Frontal cortex (tissue), 4 donors: ENCODE data around the gene SLC4A7. TPM values are rescaled to one million over a fixed set of nuclear protein-coding genes. Genes with fewer than 3 reads are reported as not detected.

Source experiments
- DNase-seq, 2 donors: peaks; one replicate each; pipeline ENCODE4 v3.0.0; 2012; ENCODE audit warnings: low spot score in 2 of 2
- FAIRE-seq: peaks from 2 replicates; lab custom pipeline; 2012; peaks lifted over from hg19 to GRCh38; lab: Jason Lieb, UNC
- total RNA-seq: library from RNA; depleted of rRNA; stranded (reverse); fragments of >200 nt; gene quantifications from one replicate; pipeline ENCODE4 v1.2.3, GENCODE V29; 2014
- donor health status: control.
- donor health status: control.
- donor health status: control.

Gene SLC4A7
- total RNA-seq, 1 donor from 2014 or later = 658 TPM

DNA sequence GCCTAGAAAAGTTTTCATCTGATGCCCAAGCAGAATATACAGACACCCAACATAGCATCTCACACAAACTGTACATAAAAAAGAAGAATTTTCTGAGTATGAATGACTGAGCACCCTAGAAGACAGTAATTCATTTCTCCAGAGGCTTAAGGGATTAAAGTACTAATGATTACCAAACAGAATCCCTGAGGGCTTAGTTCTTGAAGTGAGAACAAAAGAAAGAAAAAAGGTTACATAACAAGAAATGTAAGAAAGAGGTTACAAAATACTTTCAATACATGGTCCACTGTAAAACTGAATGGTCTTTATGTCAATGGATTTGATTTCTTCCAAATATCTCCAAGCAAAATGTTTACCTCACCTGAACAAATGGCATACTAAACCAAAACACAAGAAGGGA is 105.9 kb downstream of the SLC4A7 start:
- DNase-seq (no peak), FAIRE-seq (no peak)

DNA sequence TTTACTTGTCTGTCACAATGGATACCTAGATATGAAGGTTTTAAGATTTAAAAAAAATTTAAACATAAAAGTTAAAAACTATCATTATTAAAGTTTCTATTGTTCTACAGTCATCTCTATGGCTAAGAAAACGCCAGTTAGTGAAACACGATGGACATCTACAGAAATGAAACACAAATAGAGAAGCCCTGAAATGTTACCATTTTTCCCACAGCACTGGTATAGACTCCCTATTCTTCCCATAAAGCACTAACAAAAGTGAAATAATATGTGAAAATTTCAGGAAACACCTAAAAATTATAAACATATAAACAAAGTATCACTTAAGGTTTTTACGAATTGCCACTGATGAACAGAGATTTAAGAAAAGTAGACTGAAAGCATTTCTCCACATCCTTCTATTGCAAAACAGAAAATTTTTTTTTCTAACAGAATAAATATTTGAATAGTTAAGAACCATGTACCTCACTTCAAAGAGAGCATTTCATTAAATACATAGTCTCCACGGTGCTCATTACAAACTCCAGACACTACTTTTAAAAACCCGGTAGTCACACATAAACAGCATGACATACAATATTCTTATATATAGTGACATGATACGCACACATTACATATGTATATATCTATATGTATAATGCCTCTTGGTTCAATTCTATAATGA is 107.9 kb downstream of the SLC4A7 start:
- DNase-seq (no peak), FAIRE-seq (no peak)

DNA sequence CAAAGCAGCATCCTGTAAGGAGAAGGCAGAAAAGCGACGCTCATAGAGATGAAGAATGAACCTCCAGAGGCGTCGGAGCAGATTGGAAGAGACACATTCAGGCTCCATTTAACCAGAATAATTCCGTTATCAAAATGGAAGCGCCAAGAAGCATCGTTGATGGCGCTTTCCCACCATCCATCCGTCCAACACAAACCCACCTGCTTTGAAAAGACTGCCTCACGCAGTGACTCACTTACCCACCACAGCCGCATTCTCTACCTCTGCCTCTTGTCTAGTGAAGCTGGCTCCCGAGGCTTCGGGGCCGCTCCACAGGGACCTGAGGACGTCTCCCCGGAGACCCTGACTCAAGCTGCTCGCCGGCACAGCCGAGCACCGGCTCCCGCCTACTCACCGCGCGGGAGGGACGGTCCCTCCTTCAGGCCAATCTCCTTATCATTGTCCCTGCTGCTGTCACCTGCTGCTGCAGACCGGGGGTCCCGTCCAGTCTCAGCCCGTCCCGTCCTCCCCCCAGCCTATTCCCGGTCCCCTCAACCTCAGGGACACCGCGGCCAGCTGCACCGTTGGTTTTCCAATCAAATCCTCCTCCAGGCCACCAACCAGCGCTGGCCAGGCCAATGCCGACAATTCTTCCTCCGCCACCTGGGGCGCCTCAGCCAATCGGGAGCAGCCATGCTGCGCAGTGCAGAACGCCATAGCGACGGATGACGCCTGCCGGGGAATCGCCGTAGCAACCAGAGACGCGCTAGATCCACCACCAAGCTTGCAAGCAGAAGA is 115.2 kb downstream of the SLC4A7 start, which contains the start of gene NEK10:
Gene NEK10 (minus strand): TSS at position 553 of the 777 bp plus-strand sequence. CDS start 16,501 bp downstream, outside the sequence.
- FAIRE-seq (no peak), DNase-seq (peak; percentile 41 to 87)

DNA sequence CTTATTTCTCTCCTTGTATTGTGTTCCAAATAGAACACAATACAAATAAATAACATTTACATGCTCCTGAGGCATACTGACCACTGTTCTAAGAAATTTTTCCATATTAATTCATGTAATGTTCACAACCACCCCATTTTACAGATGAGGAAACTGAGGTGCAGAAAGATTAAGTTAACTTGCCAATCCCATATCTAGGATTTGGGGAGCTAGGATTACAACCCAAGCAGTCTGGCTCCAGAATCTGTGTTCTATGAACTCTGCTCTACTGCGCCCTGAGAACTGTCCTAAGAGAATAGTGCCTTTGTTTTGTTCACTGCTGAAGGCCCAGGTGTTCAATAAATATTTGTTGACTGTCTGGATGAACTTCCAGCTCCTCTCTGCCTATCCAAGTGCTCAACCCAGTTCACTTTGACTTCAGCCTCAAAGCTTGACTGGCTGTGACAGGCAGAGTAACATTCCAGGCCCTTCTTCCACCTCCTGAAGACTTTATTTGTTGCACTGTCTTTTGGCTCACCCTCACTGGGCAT is 118.1 kb downstream of the SLC4A7 start:
- FAIRE-seq = no peak
- no peak for DNase-seq

DNA sequence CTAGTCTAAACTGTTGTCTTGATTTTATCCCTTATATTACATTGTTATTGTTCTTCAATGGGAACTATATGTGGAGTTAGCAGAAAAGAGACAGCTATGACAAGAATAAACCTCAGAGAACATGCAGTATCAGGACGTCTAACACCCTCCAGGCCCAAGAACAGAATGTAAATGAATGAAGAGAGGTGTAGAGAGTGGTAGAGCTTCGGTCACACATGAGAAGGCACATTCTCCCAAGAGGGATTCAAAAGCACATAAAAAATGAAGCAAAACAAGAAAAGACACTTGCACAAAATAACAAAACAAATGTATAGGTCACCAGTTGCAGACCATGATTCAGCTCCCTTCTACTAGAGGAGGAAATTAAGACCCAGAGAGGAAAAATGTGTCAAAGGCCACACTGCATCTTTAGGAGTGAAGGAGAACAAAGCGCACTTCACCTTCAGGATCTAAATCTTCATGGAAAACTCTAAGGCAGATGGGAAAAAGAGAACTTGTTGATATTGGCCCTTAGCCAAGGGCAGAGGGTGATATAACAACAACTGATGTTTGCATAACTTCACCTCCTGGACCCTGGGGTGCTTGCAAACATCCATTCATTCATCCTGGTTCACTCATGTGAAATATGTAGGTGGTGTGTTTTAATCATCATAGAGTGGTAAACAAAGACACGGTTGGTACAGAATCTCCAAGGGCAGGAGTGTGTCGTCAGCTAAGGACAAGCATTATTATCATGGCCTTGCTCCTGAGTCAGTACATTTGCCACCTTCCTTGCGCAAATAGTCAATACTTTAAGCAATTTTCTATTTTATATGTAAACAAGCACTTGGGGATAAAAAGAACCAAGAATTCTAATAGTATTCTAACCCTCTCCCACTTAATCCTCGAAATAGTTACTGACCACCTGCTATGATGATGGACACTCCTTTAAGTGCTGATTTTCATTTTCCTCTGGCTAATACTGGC is 123.8 kb downstream of the SLC4A7 start:
- DNase-seq (no peak), FAIRE-seq (no peak)

DNA sequence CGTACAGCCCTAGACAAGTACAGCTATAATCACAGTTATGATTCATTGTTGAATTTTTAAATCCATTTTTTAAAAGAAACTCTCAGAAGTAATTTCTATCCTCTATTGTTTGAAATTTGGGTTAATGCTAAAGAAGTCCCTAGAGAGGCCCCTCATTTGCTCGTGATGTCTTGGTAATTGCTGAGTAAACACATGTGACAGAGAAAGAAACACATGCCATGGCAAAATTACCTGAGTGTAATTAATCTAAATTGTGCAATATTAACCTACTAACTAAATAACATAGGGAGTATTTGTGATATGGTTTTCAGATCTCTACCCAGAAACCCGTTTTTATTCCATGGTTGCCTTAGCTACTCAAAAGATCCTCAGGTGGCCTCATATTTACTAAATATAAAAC is 125.8 kb downstream of the SLC4A7 start:
- no peak for FAIRE-seq

DNA sequence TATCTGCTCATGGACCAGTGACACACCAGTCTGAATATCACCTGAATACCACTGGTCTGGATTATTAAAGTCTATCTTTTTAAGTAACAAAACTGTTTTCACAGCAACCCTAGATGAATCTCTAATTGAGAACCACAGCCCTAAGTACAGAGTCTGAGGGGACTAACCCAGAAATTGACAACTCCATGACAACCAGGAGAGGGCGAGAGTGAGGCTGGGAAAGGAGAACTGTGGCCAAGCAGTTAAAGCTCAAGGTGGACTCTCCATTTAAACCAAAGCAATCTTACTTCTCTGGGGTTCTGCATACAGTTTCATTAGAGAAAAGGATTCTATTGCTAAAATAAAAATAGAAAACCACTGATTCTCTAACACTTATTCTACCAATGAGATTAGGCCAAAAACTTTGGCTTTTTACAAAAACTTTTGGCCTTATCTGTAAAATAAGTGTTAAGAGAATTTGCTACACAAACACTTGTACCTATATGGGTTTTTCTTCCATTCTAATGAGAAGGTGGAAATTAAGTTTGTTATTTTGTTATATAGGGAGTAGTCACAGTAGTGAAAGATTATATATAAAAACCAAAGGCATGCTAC is 126.4 kb downstream of the SLC4A7 start:
- DNase-seq = no peak
- FAIRE-seq = no peak

More for the DNA sequence above, 125.8 kb downstream of the SLC4A7 start:
- no peak for DNase-seq

DNA sequence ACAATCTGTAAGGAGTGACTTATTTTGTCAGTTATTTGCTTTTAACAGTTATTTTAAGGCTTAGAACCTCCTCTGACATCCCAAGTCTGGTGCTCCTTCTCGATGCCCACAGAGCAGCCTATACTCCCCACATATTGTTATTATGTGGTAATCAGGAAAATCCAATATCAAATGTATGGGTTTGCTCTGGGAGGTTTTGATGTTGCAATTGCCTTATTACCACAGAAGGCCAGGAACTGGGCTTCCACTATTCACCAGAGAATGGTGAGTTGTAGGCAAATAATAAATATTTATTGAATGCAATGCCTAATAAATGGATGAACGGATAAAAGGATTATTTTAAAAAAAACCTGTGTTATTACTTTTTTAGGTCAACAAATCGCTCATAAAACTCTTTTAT is 127.2 kb downstream of the SLC4A7 start:
- no peak for DNase-seq
- no peak for FAIRE-seq

DNA sequence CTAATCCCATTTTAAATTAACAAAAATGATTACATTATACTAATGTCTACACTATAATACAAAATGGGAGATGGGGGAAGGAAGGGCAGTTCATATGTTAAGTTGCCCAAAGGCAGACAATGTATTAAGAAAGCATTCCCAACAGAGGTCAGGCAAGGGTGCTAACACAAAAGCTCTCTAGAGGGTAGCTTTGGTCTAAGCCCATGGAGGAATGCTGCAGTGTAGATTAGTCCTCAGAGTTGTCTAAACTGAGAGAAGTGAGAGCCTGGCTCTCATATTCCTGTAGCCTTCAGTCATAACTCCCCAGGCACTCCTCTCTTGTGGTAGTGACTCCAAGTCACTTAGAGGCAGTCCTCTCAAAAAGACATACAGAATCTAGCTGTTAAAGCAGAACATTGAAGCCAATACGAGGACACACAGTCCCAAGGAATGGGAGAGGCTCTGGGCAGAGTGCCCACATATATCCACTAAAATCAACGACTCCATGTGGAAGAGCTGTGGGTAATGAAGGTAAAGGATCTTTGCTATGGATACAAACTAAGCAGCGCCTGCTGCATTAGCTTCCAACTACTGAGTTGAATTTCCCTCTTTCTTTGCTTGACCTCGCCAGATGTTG is 129.5 kb downstream of the SLC4A7 start:
- FAIRE-seq (no peak), DNase-seq (no peak)

DNA sequence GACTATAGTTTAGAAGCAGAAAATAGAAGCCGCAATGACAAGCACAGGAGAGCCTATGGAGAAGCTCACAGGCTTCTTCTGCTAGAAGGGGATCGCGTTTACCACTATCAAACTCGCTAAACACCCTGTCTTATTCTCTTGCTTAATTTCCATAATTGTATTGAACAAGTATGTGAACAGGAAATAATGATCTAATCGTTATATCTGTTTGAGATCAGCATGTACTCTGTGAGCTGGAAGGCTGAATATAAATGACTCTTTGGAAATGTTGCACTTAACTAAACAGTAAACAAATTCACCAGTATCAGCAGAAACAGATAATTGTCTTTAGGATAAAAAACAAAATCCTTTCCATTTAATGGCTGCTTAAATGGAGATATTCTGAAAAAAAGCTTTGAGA is 130.0 kb downstream of the SLC4A7 start:
- DNase-seq = no peak
- FAIRE-seq = no peak

DNA sequence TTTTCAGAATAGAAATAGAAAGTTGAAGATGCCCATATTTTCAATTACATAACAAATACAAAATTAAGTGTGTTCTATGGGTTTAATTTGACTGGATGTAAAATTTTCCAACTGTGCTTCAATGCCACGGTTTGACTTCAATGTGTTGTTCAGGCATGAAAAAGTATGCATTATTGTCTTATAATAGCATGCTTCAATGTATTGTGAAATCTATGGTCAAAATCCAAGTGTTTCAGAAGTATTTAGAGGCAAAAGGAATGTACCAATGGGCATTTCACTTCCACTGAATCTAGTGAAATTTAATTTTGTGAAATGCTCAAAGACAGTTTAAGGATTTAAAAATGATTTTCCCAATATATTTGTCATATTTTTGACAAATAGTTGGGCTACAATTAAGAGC is 131.0 kb downstream of the SLC4A7 start:
- FAIRE-seq (no peak), DNase-seq (no peak)

DNA sequence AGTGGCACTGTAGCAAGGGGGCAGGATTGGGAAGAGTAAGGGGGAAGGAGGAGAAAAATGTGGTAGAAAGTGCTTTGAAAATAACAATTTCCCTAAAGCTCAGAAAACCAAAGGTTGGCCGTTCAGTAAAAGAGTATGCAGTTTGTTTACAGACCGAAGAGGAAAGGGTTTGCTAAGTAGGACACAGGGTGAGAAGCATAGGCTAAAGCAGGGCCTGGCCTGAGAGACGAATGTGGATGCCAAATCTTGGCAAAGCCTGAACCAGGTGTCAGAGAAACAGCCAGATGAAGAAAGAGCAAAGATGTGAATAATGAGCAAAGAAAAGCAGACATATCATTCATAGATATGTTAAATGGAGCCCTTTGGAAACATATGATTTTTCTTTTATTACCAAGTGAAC is 132.1 kb downstream of the SLC4A7 start:
- no peak for DNase-seq
- no peak for FAIRE-seq

DNA sequence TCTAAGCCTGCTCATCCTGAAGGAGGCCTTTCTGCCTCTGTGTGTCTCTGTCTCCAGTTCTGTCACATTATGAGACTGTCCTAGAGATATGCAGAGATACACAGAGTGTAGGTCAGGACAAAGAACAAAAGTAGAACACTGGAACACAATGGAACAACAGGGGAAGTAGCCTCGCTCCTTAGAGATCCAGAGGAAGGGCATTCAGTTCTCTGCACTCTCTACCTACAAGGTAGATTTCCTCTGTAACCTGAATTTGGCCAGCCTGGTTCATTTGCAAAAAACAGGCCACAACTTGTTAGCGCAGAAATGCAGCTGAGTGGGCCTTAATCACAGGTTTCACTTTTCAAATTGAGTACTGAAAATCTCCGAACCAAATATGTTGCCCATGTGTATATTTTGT is 134.4 kb downstream of the SLC4A7 start:
- FAIRE-seq (no peak), DNase-seq (no peak)

DNA sequence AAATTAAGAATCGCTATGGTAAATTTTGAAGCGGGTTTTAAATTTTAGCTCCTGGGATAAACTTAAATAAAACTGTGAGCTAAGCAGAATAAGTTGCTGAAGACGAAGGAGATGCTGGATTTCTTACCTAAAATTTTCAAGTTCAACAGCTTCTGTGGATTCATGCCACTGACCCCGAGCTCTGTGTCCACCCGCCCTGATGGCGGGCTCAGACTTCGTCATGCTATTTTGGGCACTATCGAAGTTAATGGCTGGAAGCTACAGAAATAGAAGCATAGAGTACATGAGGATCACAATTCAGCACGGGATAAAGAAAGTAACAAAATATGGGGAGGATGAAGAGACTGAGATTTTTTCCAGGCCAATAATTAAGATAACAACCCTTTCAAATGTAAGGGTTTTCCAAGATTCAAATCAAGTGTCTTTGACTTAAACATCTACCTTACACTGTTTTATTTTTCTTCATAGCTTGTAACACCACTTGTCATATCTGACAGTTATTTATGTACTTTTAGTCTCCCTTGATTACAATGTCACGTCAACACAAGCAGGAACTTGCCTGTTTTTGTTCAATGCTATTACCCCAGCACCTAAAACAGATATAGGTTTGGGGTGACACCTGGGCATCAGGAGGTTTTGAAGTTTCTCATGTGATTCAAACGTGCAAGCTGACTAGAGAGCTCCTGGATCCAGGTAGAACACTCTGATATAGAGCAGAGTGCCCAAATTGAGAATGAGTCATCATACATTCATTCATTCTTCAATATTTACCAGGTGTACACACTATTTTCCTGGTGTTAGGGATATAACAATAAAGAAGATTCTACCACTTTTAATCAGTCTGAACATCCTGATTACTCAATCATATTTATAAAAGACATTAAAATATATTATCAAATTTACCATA is 138.0 kb downstream of the SLC4A7 start:
- FAIRE-seq (no peak), DNase-seq (no peak)

DNA sequence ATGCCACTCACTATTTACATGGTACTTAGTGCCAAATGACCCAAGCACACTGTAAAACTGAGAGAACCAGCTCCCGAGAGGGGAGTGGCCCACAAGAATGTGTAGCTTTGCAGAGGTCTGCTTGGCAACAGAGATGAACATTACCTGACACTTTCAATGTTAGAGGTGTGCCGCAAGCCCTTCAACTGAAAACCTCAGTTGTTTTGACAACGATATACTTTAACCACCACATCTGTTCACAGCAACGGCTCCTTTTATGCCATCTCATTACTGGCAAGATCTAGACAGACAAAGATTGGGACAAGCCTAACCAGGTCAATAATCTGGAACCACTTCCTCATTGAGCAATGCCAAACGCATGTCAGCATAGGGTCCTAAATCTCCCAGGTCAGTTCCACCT is 138.7 kb downstream of the SLC4A7 start:
- FAIRE-seq (no peak), DNase-seq (no peak)

DNA sequence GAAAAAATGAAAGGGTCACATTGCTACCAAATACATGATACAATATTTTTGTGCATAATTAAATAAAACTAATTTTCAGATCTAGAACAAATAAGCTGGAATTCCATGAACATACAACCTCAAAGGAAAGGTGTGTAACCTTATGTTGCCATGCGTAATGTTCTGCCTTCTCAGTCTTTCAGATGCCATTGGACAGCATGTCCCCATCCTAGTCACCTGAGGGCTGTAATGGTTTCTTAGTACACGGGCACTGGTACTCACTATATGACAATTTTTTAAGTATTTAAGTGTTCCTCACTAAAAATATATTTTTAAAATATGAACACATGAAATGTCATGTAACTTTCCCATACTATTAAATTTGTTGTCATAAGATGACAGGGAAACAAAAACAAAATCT is 139.1 kb downstream of the SLC4A7 start:
- no peak for FAIRE-seq
- DNase-seq = no peak

DNA sequence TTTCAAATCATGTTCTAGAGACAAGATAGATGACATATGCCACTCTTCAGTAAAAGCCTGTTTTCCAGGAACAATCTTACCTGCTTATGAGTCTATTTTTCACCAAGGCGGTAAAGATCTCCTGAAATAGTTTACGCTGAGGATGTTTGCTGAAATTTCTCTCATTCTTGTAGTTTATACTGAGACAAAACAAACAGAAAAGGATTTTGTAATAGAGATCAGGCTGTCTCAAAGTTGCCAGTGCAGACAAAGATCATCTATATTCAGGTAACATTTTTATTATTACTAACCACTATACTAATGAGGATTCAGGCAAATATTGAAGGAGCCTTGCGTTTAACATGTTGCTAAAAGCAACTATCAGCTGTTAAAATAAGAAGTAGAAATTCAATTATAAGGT is 140.0 kb downstream of the SLC4A7 start:
- FAIRE-seq = no peak

DNA sequence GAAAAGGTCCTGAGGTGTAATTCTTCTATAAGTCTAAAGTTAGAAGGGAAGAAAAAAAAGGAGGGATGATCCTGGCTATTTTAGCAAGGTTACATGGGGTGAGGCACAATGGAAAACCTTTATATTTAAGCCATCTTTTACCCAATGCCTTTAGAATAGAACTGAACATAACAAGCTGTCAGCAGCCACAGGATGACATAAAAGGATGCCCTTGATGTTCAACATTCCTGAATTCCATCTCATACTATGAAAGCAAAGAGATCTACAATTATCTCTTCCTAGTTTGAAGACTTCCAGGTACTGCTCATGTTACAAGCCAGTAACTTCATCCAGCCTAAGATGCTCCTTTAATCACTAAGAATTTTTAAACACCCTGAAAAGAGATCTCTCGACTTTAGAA is 141.9 kb downstream of the SLC4A7 start:
- FAIRE-seq (no peak), DNase-seq (no peak)

More for the DNA sequence above, 140.0 kb downstream of the SLC4A7 start:
- no peak for DNase-seq
